Activated T-cell treated with anti-CD3 and anti-CD28 coated beads for 1 hour (primary cell): ENCODE data around the gene CIRBP.

Experiments
- DNase-seq: peaks from one replicate; pipeline ENCODE4 v3.0.0-alpha.2; 2020; ENCODE audit warnings: low read depth

CIRBP gene

DNA sequence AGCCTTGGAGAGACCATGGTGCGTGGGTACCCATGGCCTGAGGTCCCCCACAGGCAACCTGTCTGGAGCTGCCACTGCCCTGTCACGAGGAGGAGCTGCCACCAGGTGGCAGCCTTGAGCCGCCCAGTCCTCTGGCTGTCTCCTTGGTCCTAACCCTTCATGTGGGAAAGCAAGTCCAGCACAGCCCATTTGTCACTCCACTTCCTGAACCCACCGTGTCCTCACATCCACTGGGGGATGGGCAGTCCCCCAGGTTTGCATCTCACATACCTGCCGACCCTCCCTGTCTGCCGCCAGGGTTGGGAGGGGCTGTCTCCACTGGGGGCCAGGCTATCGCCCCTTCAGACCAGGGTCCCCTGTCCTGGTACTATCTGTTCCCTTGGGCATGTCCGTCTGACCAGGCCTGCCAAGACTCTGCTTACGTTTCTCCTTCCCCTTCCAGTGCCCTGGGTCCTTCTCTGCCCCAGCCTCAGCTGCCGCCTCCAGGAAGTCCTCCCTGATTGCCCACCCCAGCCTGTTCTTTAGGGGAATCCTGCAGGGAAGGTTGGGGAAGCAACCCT lies 10.7 kb downstream of the CIRBP start:
- DNase-seq: peak; percentile 70

GRCh38 chr19:1280636-1281568 lies 11.8 kb downstream of the CIRBP start:
- no peak for DNase-seq

GRCh38 chr19:1281569-1282287 lies 12.6 kb downstream of the CIRBP start:
- DNase-seq: no peak

DNA sequence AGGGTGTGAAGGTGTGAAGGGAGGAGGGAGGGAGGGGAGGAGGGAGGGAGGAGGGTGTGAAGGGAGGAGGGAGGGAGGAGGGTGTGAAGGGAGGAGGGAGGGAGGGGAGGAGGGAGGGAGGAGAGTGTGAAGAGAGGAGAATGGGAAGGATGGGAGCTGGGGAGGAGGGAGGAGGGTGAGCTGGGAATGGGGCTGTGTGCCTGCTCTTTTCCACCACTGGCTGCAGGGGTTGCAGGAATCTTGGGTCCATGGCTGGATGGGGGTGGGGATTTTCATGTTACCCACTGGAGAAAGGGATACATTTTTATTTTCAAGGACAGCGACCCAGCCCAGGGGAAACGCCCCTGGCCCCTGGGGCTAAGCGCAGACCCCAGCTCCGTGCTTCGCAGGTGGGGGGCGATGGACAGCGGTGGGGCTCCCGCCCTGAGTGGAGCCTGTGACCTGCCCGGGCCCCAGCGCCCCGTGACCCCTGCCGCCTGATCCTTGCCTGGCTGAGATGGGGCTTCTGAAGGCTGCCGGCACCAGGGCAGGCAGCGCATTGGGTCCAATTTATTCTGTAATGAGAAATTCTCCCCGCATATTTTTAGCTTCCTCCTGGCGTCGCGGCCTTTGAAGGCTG lies 13.6 kb downstream of the CIRBP start:
- no peak for DNase-seq

GRCh38 chr19:1283207-1283916 lies 14.2 kb downstream of the CIRBP start:
- DNase-seq: no peak

GRCh38 chr19:1283917-1284292 lies 14.8 kb downstream of the CIRBP start:
- no peak for DNase-seq

GRCh38 chr19:1284293-1284978 lies 15.3 kb downstream of the CIRBP start:
- DNase-seq: no peak

DNA sequence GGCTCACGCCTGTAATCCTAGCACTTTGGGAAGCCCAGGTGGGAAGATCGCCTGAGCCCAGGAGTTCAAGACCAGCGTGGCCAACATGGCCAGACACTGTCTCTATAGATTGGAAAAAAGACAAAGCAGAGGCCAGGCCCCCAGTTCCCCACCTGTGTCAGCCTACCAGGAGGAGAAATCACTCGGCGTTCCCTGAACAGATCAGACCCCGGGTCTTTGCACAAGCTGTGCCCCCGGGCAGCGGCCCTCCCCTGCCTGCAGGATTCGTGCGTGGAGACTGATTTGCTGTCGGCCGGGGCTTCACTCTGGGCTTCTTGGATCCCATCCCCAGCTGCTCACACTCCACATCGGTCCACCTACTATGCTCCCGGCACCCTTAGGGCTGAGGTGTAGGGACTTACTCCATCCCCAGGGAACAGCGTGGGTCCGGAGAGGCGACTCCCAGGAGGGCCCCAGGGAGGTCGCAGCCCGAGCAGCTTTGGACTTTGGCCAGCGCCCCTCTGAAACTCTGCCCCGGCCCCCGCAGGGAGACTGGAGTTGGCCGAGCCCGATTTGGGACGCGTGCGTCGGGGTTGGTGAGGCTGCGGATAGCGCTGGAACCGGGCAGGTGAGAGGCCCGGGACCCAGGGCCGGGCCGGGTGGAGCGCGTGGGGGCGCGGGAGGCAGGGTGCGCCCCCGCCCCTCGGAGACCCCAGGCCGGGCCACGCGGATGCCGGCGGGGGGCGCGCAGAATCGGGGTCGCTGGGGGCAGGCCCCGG lies 16.0 kb downstream of the CIRBP start:
- no peak for DNase-seq

DNA sequence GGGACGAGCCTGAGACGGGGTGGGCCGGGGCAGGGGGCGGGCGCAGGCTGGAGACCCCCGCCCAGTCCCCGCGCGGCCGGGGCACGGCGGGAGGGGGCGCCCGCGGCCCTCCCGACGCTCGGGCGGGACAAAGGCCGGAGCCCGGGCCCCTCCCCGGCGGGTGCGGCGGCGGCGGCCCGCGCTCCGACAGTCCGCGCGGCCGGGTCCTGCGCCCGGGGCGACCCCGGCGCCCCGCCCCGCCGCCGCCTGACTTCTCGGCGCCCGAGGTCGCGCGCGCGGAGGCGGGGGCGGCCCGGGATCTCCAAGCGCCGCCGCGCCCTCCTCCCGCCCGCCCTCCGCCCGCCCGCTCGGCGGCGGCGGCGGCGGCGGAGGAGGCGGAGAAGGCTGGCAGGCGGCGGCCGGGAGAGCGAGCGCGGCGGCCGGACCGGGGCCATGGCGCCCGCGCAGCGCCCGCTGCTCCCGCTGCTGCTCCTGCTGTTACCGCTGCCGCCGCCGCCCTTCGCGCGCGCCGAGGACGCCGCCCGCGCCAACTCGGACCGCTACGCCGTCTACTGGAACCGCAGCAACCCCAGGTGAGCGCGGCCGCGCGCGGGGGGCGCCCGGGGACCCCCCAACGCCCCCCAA lies 16.7 kb downstream of the CIRBP start, which contains the start of gene EFNA2:
Gene EFNA2 (plus strand): TSS at position 137 of the 624 bp plus-strand sequence. CDS start 296 bp downstream, at position 433.
- no peak for DNase-seq

DNA sequence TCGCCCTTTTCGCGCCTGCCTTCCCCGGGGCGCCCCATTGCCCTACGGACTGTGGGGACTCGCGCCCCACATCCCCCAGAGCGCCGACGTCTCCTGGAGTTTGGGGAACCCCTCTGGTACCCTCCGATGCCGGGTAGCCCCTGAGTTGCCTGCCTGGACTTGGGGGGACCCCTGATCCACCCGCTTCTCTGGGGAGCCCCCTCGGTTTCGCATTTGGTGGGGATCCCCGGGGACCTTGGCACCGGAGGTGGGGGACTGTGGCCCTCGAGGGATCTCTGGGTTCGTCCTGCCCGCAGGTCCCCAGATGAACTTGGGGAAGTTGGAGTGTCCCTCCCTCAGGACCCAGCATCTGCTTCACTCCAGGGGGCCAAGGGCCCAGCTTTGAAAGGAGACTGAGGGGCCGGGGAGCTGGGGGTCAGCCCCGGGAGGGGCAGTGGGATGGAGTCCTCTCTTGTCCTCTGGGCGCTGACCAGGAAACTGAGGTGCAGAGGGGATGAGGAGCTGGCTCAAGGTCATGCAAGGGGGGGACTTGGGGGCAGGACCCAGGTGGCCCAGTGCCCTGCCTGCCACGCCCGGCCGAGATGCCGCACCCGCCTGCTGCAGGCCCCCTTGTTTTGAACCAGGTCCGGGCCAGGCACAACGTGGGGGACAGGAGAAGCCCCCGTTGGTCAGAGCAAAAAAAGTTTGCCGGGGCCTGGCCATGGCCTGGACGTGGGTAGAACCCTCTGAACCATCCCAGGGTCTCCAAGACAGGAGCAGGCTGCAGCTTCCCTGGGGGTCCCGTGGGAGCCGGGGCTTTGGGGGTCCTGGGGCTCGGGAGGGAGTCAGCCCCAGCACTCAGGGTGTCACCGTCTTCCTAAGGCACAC lies 17.6 kb downstream of the CIRBP start:
- no peak for DNase-seq

DNA sequence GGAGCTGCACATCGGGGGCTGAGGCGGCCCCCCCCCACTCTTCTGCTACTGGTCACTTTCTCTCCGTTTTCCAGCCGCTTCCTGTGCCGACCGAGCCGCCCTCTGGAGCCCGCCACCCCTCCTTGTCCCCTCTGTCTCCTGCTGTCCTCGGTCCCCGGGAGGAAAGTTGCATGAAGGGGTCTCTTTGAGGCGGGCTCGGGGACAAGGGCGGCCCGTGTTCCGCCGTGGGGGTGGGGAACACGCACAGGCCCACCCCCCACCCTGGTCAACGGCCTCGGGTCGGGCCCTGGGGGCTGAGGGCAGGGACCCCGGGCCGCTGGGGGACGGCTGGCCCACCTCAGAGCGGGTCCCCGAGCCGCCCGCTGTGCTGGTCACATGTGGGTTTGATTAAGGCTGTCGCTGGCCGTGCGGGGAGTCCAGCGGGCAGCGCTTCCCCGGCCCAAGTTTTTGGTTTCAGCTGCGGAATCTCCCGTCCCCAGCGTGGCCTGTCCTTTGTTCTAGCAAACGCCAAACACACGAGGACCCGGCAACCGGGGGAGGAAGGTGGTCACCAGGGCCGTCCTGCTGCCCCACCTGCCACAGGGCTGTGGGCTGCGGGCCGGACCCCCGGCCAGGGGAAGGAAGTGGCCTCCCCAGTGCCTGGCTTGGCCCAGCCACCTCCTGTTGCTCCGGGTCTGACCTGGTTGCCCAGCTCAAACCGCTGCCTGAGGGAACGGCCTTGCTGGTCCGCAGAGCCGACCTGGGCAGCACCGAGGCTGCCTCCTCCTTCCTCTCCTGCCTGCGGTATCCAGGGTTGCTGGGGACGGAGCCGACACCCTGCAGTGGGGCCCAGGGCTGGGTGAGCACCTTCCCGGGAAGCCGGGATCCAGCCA lies 18.5 kb downstream of the CIRBP start:
- DNase-seq: no peak

DNA sequence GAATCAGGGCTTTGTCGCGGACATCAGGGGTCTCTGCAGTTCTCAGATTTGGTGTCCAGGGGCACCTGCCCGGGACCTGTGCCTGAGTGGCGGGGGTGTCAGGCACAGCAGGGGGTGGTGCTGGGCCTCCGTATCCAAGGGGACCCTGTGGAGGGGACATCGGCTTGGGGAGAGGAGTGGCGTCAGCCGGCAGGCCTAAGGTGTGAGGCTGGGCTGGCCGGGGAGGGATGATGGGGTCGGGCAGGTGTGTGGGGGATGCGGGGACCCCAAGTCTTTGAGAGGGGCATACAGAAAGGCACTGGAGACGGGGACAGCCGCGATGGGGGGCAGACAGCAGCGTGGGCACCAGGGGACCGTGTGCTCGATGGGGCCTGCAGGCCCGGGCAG lies 19.1 kb downstream of the CIRBP start:
- DNase-seq: no peak

DNA sequence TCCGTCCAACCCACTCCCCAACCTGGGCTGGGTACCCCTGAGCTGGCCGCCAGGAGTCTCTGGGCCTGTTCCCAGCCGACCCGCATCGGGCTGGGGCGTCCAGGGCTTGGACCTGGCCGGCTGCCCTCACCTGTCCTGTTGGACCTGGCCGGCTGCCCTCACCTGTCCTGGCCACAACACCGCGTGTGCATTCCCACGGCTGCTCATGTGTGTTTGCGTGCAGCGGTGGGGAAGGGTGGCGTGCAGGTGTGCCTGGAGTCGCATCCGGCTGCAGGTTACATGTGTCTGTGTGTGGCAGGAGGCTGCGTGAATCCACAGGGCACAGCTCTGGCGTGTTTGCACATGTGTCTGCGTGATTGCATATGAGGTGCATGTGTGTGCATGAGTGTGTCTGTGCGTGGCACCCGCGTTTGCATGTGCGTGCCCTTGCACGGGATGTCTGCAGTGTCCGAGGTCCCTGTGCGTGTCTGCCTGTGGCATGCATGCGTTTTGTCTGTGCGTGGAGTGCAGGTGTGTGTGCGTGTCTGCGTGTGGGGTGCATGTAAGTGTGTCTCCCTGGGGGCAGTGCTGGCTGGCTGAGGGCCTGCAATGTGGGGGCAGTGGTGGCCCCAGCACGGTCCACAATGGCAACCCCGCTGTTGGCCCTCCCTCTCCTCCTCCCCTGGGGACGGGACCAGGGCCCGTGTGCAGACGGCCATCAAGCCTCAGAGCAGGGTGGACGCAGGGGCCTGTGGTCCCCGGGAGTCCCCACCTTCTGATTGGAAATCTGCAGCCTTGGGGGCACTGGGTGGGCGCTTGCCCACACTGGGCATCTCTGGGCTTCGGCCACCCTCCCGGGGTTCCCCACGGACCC lies 19.9 kb downstream of the CIRBP start:
- no peak for DNase-seq

DNA sequence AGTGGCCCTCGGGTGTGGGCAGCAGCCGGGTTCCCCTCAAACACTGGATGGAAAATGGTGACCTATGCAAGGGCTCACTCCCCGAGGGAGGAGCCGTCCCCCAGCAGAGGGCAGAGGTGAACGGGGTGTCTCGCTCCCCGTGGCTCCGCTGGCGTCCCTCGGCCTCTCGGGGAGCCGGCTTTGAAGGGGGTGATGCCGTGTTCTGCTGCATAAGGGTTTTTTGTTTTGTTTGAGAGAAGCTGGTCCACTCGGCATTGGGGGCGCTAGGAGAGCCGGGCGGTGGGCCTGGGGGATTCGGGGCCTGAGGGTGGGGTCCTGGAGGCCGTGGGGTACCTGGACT lies 20.5 kb downstream of the CIRBP start:
- DNase-seq: no peak

DNA sequence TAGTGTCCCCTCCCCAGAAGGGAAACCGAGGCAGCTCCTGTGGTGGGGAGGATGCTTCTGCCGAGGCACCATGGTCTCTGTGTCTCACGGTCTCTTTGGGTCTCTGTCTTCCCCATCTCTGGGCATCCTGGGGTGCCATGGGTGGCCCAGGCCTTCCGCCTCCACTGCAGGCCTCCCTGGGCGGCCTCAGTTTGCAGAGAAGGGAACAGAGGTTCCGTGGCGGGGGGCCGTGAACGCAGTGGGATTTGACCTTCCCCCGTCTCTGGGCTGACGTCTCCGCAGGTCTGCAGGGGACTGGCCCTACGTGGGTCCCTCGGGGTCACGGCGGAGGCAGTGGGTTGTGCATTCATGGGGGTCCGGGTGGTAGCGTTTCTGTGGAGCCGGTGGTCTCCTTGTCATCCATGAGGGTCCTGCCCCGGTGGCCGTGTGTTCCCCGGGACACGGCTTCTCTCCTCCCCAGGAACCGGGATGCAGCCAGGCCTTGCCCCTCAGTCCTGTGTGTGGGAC lies 21.1 kb downstream of the CIRBP start:
- DNase-seq: no peak

DNA sequence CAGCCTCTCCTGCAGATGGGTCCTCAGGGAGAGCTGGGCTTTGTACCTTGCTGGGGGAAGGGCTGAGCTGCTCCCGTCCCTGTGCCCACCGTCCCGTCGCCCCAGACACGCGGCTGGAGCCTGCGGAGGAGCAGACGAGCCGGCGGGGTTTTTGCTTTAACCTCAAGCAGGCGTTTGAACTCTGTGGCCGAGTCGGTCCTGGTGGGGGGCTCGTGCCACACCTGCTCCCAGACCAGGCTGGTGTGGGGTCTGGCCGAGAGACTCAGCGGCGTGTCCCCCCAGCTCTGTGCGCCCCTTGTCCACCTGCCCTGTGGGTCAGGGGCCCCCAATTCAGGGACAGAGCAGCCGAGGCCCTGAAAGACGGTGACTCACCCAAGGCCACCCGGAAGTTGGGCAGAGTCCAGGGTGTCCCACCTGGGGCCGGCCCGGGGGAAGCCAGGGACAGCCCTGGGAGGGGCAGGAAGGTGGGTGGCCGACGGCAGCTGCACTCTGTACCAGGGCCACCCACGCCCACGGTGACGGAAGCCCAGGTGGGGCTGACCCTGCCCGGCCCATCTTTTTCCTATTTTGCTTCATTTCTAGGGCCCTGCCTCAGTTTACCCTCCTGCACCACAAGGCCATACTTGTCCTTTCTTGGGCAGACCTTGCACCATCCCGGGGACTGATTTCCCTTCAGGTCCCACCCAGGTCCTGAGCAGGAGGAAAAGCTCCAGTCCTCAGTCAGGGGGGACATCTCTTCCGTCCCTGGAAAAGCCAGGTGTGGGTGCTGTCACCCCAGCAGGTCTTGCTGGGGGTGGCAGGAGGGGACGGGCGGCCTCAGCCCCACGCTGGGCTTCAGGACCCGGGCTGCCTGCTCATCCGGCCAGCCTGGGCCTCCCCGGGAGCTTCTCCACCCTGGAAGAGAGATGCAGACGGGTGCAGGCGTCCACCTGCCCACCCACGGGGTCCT lies 21.8 kb downstream of the CIRBP start:
- no peak for DNase-seq
